Upper lobe of right lung (tissue), 1 donor: ENCODE measurements around the gene RGS3. TPM values are rescaled to one million over a fixed set of nuclear protein-coding genes. Genes with fewer than 3 reads are reported as not detected.
A peak's percentile ranks its signal among the peaks of the same experiment; 100 is the strongest.

Source experiments
- ATAC-seq: fragments of 200-7000 bp; cut with Tn5 transposase; one replicate; pipeline ENCODE4 v1.9.1; 2020; ENCODE audit warnings: mild to moderate bottlenecking, moderate library complexity
- DNase-seq: peaks from one replicate; pipeline ENCODE4 v3.0.0-alpha.2; 2020
- H3K27ac ChIP-seq: fragments of 200-600 bp; one replicate; pipeline ENCODE4 v1.8.0; 2022
- H3K27me3 ChIP-seq: fragments of 200-600 bp; one replicate; pipeline ENCODE4 v1.8.0; 2022; ENCODE audit warnings: mild to moderate bottlenecking
- H3K36me3 ChIP-seq: fragments of 200-600 bp; one replicate; pipeline ENCODE4 v1.8.0; 2022
- H3K4me1 ChIP-seq: fragments of 200-600 bp; one replicate; pipeline ENCODE4 v1.8.0; 2022
- H3K4me3 ChIP-seq: fragments of 200-600 bp; one replicate; pipeline ENCODE4 v1.8.0; 2022; ENCODE audit warnings: mild to moderate bottlenecking
- H3K9me3 ChIP-seq: fragments of 200-600 bp; one replicate; pipeline ENCODE4 v1.8.0; 2022
- CTCF ChIP-seq: fragments of 200-600 bp; IDR thresholded peaks from one replicate; pipeline ENCODE4 v1.8.0; 2022; ENCODE audit warnings: antibody characterized with exemption
- intact Hi-C: fragments of 100-400 bp; cut with DNase I; formaldehyde crosslinking; loops from one replicate; pipeline ENCODE4 v1.11.0; 2022
- total RNA-seq: library from RNA; stranded (reverse); fragmentation: NEBNext Ultra II Directional; extraction: Animal tissue kit (Norgen Biotek cat#: 25700); gene quantifications from one replicate; pipeline ENCODE4 v1.2.1, GENCODE V29; 2021
- donor health status: DM: no; HTN: yes; CAD: no; lungs with severe emphysema.

The RGS3 gene
- total RNA-seq, 1 donor from 2014 or later: 71.1 TPM

GRCh38 chr9:113588242-113588810 lies 124.8 kb downstream of the RGS3 start:
- TF ChIP-seq CTCF: no peak
- no peaks in the 10 kb centered on the region for H3K9me3 ChIP-seq
- H3K27ac ChIP-seq: peak overlapping the region; percentile 70
- H3K36me3 ChIP-seq: peaks cover 36% of the 10 kb centered on the region
- ATAC-seq (no peak), DNase-seq (no peak)
- H3K27me3 ChIP-seq: no peaks in the 10 kb centered on the region
- intact Hi-C loops: loop anchor here (5.0 kb wide), 1 partner anchor 141 kb away; no protein-coding TSS in a partner anchor
- H3K4me1 ChIP-seq: peaks cover 55% of the 10 kb centered on the region
- no peak overlapping the region for H3K4me3 ChIP-seq

- peaks cover 59% of the 10 kb centered on the region for H3K4me1 ChIP-seq
- ATAC-seq: no peak
- H3K4me3 ChIP-seq: no peak overlapping the region
- TF ChIP-seq CTCF: no peak
- DNase-seq: no peak
- peak overlapping the region; percentile 70 for H3K27ac ChIP-seq
- peaks cover 30% of the 10 kb centered on the region for H3K36me3 ChIP-seq
- no peaks in the 10 kb centered on the region for H3K27me3 ChIP-seq
- no peaks in the 10 kb centered on the region for H3K9me3 ChIP-seq
- intact Hi-C loops: loop anchor here (5.0 kb wide), 1 partner anchor 142 kb away; no protein-coding TSS in a partner anchor
These were observed 125.4 kb downstream of the RGS3 start for GRCh38 chr9:113588936-113589335.

- Histone ChIP-seq H3K4me1 (peaks cover 55% of the 10 kb centered on the region), H3K27ac (peak overlapping the region; percentile 70), H3K36me3 (peaks cover 26% of the 10 kb centered on the region), H3K9me3 (no peaks in the 10 kb centered on the region), H3K4me3 (no peak overlapping the region), H3K27me3 (no peaks in the 10 kb centered on the region)
- no peak for TF ChIP-seq CTCF
- intact Hi-C loops: loop anchor here (5.0 kb wide), 1 partner anchor 142 kb away; no protein-coding TSS in a partner anchor
- DNase-seq: no peak
- ATAC-seq: peak; percentile 46
These were observed 125.9 kb downstream of the RGS3 start for GRCh38 chr9:113589407-113589806.

GRCh38 chr9:113589890-113590289 lies 126.4 kb downstream of the RGS3 start:
- no peaks in the 10 kb centered on the region for H3K9me3 ChIP-seq
- intact Hi-C loops: loop anchor here (2.0 to 10.0 kb wide), 3 partner anchors 67 to 315 kb away; partner anchors contain the start of genes CDC26 and PRPF4
- no peak overlapping the region for H3K4me3 ChIP-seq
- peaks cover 51% of the 10 kb centered on the region for H3K4me1 ChIP-seq
- peak overlapping the region; percentile 70 for H3K27ac ChIP-seq
- H3K36me3 ChIP-seq: peaks cover 26% of the 10 kb centered on the region
- TF ChIP-seq CTCF: peak; percentile 54
- DNase-seq (no peak), ATAC-seq (no peak)
- H3K27me3 ChIP-seq: no peaks in the 10 kb centered on the region

GRCh38 chr9:113590389-113590788 lies 126.9 kb downstream of the RGS3 start:
- ATAC-seq: no peak
- DNase-seq: no peak
- no peak for TF ChIP-seq CTCF
- peaks cover 26% of the 10 kb centered on the region for H3K36me3 ChIP-seq
- H3K27me3 ChIP-seq: no peaks in the 10 kb centered on the region
- H3K4me3 ChIP-seq: no peak overlapping the region
- peaks cover 51% of the 10 kb centered on the region for H3K4me1 ChIP-seq
- no peak overlapping the region for H3K27ac ChIP-seq
- intact Hi-C loops: loop anchor here (2.0 to 10.0 kb wide), 2 partner anchors 66 to 316 kb away; partner anchors contain the start of genes CDC26 and PRPF4
- H3K9me3 ChIP-seq: no peaks in the 10 kb centered on the region
